ENCODE data around the gene DCC. TPM values are rescaled to one million over a fixed set of nuclear protein-coding genes. Genes with fewer than 3 reads are reported as not detected.
A peak's percentile ranks its signal among the peaks of the same experiment; 100 is the strongest.

The DCC gene
- polyA plus RNA-seq, 1 of the 3 experiments (the other 2 are of a cell fraction) = 0.20 TPM

GRCh38 chr18:53544917-53545316 lies 1204.9 kb downstream of the DCC start:
- 10% methylated on average over 3 of the region's 3 CpGs for WGBS (ENCODE audit: low lambda C conversion rate)
- H2AFZ ChIP-seq (ENCODE audit: low read depth) = no peak overlapping the region
- peak; percentile 5 for DNase-seq

GRCh38 chr18:53551868-53552426 lies 1212.0 kb downstream of the DCC start:
- no peaks in the 10 kb centered on the region for H3K4me1 ChIP-seq (ENCODE audit: control insufficient read depth in 1 of 2, insufficient read depth in 2 of 2, low read depth in 1 of 2, low read length in 1 of 2)
- H3K27me3 ChIP-seq (ENCODE audit: insufficient read depth) = no peaks in the 10 kb centered on the region
- no peak overlapping the region for H3K9ac ChIP-seq
- no peaks in the 10 kb centered on the region for H4K20me1 ChIP-seq (ENCODE audit: insufficient read depth)
- no peaks in the 10 kb centered on the region for H3K79me2 ChIP-seq (ENCODE audit: insufficient read depth)
- ChIA-PET POLR2A (no interaction called here), CTCF (interaction anchor here (0.7 to 1.5 kb wide), 3 partner anchors 12 to 74 kb away, joined by 3 to 7 read pairs (median 3); no protein-coding TSS in a partner anchor)
- H3K9me2 ChIP-seq = no peaks in the 10 kb centered on the region
- DNase-seq = no peak
- 21% methylated on average over 8 of the region's 8 CpGs for WGBS (ENCODE audit: low lambda C conversion rate)
- H3F3A ChIP-seq (replicated peaks; ENCODE audit: insufficient read depth) = no peaks in the 10 kb centered on the region
- no peaks in the 10 kb centered on the region for H3K36me3 ChIP-seq (replicated peaks in 1 of 2; ENCODE audit: control insufficient read depth in 1 of 2, insufficient read depth in 2 of 2, low read length in 1 of 2)
- H2AFZ ChIP-seq (ENCODE audit: low read depth) = no peak overlapping the region
- H3K27ac ChIP-seq (ENCODE audit: low read depth in 2 of 2, low read length in 1 of 2) = no peak overlapping the region
- TF ChIP-seq USF2 (IDR thresholded peaks at IDR 0.05; ENCODE audit: borderline replicate concordance, low read depth, low read length) (no peak), EP300 (IDR thresholded peaks at IDR 0.05; ENCODE audit: borderline replicate concordance in 1 of 2, low read depth in 1 of 2, low read length in 1 of 2) (no peak), POLR2AphosphoS5 (IDR thresholded peaks at IDR 0.05; ENCODE audit: low read depth, low read length) (no peak)
- TF ChIP-seq, protein P1, sequence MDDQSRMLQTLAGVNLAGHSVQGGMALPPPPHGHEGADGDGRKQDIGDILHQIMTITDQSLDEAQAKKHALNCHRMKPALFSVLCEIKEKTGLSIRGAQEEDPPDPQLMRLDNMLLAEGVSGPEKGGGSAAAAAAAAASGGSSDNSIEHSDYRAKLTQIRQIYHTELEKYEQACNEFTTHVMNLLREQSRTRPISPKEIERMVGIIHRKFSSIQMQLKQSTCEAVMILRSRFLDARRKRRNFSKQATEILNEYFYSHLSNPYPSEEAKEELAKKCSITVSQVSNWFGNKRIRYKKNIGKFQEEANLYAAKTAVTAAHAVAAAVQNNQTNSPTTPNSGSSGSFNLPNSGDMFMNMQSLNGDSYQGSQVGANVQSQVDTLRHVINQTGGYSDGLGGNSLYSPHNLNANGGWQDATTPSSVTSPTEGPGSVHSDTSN (IDR thresholded peaks at IDR 0.05) = no peak
- H3K4me2 ChIP-seq = no peak overlapping the region
- H3K9me3 ChIP-seq = no peaks in the 10 kb centered on the region
- H3K4me3 ChIP-seq (ENCODE audit: low read depth in 2 of 2, low read length in 1 of 2) = no peak overlapping the region

More at GRCh38 chr18:53544917-53545316, 1204.9 kb downstream of the DCC start:
- Histone ChIP-seq H3F3A (replicated peaks; ENCODE audit: insufficient read depth) (no peaks in the 10 kb centered on the region), H3K9me2 (no peaks in the 10 kb centered on the region), H3K4me3 (ENCODE audit: low read depth in 2 of 2, low read length in 1 of 2) (no peak overlapping the region), H4K20me1 (ENCODE audit: insufficient read depth) (no peaks in the 10 kb centered on the region), H3K36me3 (replicated peaks in 1 of 2; ENCODE audit: control insufficient read depth in 1 of 2, insufficient read depth in 2 of 2, low read length in 1 of 2) (no peaks in the 10 kb centered on the region), H3K27ac (ENCODE audit: low read depth in 2 of 2, low read length in 1 of 2) (no peak overlapping the region), H3K27me3 (ENCODE audit: insufficient read depth) (no peaks in the 10 kb centered on the region), H3K9me3 (peaks cover 5% of the 10 kb centered on the region; the same call in 1 of the 2 replicates), H3K9ac (no peak overlapping the region), H3K4me1 (ENCODE audit: control insufficient read depth in 1 of 2, insufficient read depth in 2 of 2, low read depth in 1 of 2, low read length in 1 of 2) (no peaks in the 10 kb centered on the region; a peak in 1 of 4 replicates), H3K4me2 (no peak overlapping the region), H3K79me2 (ENCODE audit: insufficient read depth) (no peaks in the 10 kb centered on the region)
- ChIA-PET POLR2A (no interaction called here), CTCF (no interaction called here)
- TF ChIP-seq, protein P2, sequence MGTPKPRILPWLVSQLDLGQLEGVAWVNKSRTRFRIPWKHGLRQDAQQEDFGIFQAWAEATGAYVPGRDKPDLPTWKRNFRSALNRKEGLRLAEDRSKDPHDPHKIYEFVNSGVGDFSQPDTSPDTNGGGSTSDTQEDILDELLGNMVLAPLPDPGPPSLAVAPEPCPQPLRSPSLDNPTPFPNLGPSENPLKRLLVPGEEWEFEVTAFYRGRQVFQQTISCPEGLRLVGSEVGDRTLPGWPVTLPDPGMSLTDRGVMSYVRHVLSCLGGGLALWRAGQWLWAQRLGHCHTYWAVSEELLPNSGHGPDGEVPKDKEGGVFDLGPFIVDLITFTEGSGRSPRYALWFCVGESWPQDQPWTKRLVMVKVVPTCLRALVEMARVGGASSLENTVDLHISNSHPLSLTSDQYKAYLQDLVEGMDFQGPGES (IDR thresholded peaks at IDR 0.05; ENCODE audit: low read depth, low read length) = no peak
- TF ChIP-seq, protein P1 (IDR thresholded peaks at IDR 0.05) = no peak
- TF ChIP-seq RFX5 (IDR thresholded peaks at IDR 0.05; ENCODE audit: low read length) (no peak), CHD2 (IDR thresholded peaks at IDR 0.05; ENCODE audit: low read length, partially characterized antibody) (no peak), EZH2phosphoT487 (IDR thresholded peaks at IDR 0.05; ENCODE audit: borderline replicate concordance, low read depth) (no peak), POLR2AphosphoS5 (IDR thresholded peaks at IDR 0.05; ENCODE audit: low read depth, low read length) (no peak), NRF1 (IDR thresholded peaks at IDR 0.05; ENCODE audit: low read depth, low read length) (no peak)
